SKM-1 treated with dmso at 0.1 percent for 144 hours (cell line): ENCODE data around the gene NACC2.
"Not testable (repeated sequence)": the region's sequence is repeated elsewhere in the genome, so short reads cannot be mapped to it uniquely, and the experiment has no call there.

Experiments used
- DNase-seq: peaks from one replicate; lab custom pipeline; 2025; ENCODE audit not compliant: unreplicated experiment; lab: John Stamatoyannopoulos, UW

Gene NACC2

GRCh38 chr9:136081826-136082495, 13.1 kb downstream of the NACC2 start:
- DNase-seq, result no peak

- no peak for DNase-seq
These were observed 13.8 kb downstream of the NACC2 start for GRCh38 chr9:136081113-136081825.

- no peak for DNase-seq
These were observed 14.4 kb downstream of the NACC2 start for GRCh38 chr9:136080716-136081112.

- no peak for DNase-seq
These were observed 15.2 kb downstream of the NACC2 start for GRCh38 chr9:136079916-136080246.

- DNase-seq, result no peak
These were observed 15.7 kb downstream of the NACC2 start for GRCh38 chr9:136079211-136079915.

- DNase-seq, result no peak
These were observed 16.5 kb downstream of the NACC2 start for GRCh38 chr9:136078498-136079011.

GRCh38 chr9:136078024-136078423, 17.1 kb downstream of the NACC2 start:
- no peak for DNase-seq

- no peak for DNase-seq
These were observed 17.6 kb downstream of the NACC2 start for GRCh38 chr9:136077491-136077890.

GRCh38 chr9:136075881-136076678, 19.0 kb downstream of the NACC2 start:
- DNase-seq, result peak; percentile 78

GRCh38 chr9:136075134-136075841, 19.8 kb downstream of the NACC2 start:
- no peak for DNase-seq

GRCh38 chr9:136074706-136075105, 20.4 kb downstream of the NACC2 start:
- DNase-seq, result no peak

GRCh38 chr9:136062657-136063439, 32.2 kb downstream of the NACC2 start:
- no peak for DNase-seq

- not testable (repeated sequence) for DNase-seq
These were observed 33.2 kb downstream of the NACC2 start for GRCh38 chr9:136061916-136062315.

GRCh38 chr9:136061405-136061804, 33.7 kb downstream of the NACC2 start:
- no peak for DNase-seq

GRCh38 chr9:136060671-136061371, 34.3 kb downstream of the NACC2 start:
- DNase-seq, result no peak

GRCh38 chr9:136059851-136060670, 35.0 kb downstream of the NACC2 start:
- peak; percentile 57 for DNase-seq

GRCh38 chr9:136059321-136059791, 35.7 kb downstream of the NACC2 start:
- DNase-seq, result no peak

- no peak for DNase-seq
These were observed 36.2 kb downstream of the NACC2 start for GRCh38 chr9:136058801-136059302.
